ENCODE data around the gene UBE2G1. TPM values are rescaled to one million over a fixed set of nuclear protein-coding genes. Genes with fewer than 3 reads are reported as not detected.
"Not testable (repeated sequence)": the region's sequence is repeated elsewhere in the genome, so short reads cannot be mapped to it uniquely, and the experiment has no call there.

UBE2G1 gene
- total RNA-seq, 2 experiments from 2014 or later: 51.0 to 52.9 TPM

DNA sequence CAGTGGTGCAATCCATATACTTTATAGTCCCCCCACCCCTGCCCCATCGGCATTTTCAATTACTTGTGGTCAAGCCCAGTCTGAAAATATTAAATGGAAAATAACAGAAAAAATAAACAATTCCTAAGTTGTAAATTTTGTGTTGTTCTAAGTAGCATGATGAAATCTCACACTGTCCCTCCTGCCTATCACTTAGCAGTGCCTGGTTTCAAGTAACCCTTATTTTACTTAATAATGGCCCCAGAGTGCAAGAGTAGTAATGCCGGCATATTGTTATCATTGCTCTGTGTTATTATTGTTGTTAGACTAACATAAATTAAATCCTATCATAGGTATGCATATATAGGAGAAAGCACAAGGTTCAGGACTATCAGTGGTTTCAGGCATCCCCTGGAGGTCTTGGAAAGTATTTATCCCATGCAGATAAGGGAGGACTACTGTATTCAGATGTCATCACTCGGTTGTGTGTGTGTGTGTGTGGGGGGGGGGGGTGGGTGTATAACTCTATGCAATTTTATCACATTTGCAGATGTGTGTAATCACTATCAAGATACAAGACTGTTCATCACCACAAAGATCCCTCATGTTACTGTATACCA is 9.3 kb downstream of the UBE2G1 start:
- no peak for ATAC-seq
- no peak for DNase-seq
- POLR2A ChIA-PET: no interaction called here
- CTCF ChIA-PET: no interaction called here
- Mint-ChIP-seq H3K4me3 (no peak overlapping the region), H3K36me3 (ENCODE audit: low read depth) (peaks cover 9% of the 10 kb centered on the region), H3K9me3 (ENCODE audit: low read depth) (no peaks in the 10 kb centered on the region), H3K27me3 (no peaks in the 10 kb centered on the region), H3K27ac (peak overlapping the region; percentile 34), H3K4me1 (peaks cover 46% of the 10 kb centered on the region)
- intact Hi-C loops (cut with DNase I, micrococcal nuclease): no loop called here

DNA sequence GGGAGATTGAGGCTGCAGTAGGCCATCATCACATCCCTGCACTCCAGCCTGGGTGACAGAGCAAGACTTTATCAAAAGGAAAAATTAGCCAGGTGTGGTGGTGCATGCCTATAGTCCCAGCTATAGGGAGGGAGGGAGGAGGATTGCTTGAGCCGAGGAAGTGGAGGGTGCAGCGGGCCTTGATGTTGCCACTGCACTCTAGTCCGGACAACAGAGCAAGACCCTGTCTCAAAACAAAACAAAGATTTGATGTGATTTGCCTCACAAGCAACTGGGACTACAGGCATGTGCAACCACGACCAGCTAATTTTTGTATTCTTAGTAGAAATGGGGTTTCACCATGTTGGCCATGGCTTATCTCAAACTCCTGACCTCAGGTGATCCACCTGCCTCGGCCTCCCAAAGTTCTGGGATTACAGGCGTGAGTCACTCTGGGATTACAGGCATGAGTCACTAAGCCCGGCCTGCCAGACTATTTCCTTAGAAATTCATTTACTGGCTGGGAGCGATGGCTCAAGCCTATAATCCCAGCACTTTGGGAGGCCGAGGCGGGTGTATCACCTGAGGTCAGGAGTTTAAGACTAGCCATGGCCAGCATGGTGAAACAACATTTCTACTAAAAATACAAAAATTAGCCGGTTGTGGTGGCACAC is 11.5 kb downstream of the UBE2G1 start:
- Mint-ChIP-seq H3K4me1 (peaks cover 42% of the 10 kb centered on the region), H3K36me3 (ENCODE audit: low read depth) (peaks cover 2% of the 10 kb centered on the region), H3K27ac (no peak overlapping the region), H3K9me3 (ENCODE audit: low read depth) (no peaks in the 10 kb centered on the region), H3K4me3 (no peak overlapping the region), H3K27me3 (no peaks in the 10 kb centered on the region)
- DNase-seq (no peak), ATAC-seq (no peak)
- ChIA-PET CTCF (interaction anchor here (0.7 to 1.3 kb wide), 5 partner anchors 8 to 129 kb away, joined by 3 to 4 read pairs (median 3); no protein-coding TSS in a partner anchor), POLR2A (interaction anchor here (0.7 kb wide), 1 partner anchor 139 kb away, joined by 5 read pairs; no protein-coding TSS in a partner anchor)
- intact Hi-C loops (cut with DNase I, micrococcal nuclease): no loop called here

DNA sequence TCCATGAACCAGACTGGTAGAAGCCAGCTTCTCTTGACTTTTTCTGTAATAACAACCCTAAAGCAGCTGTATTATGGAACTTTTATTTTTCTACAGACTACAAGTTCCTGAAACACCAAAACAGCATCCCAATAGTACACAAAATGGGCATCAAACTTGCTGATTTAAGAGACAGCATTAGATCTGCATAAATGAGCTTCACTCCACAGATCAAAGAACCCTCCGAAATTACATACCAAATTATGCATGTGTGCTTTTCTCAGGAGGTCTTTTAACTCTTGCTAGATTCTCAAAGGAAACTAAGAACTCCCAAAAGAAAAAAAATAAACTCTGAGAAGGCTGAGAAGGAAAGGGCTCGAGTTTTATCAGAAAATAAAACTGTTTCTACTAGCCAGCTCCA is 12.3 kb downstream of the UBE2G1 start:
- ChIA-PET CTCF (interaction anchor here (0.7 to 1.3 kb wide), 4 partner anchors 8 to 63 kb away, joined by 3 to 4 read pairs (median 4); no protein-coding TSS in a partner anchor), POLR2A (interaction anchor here (0.6 kb wide), 1 partner anchor 16 kb away, joined by 5 read pairs; no protein-coding TSS in a partner anchor)
- no peak for DNase-seq
- intact Hi-C loops (cut with DNase I, micrococcal nuclease): no loop called here
- H3K27ac Mint-ChIP-seq: no peak overlapping the region
- peaks cover 2% of the 10 kb centered on the region for H3K36me3 Mint-ChIP-seq (ENCODE audit: low read depth)
- H3K9me3 Mint-ChIP-seq (ENCODE audit: low read depth): no peaks in the 10 kb centered on the region
- ATAC-seq: no peak
- peaks cover 35% of the 10 kb centered on the region for H3K4me1 Mint-ChIP-seq
- no peak overlapping the region for H3K4me3 Mint-ChIP-seq
- no peaks in the 10 kb centered on the region for H3K27me3 Mint-ChIP-seq

DNA sequence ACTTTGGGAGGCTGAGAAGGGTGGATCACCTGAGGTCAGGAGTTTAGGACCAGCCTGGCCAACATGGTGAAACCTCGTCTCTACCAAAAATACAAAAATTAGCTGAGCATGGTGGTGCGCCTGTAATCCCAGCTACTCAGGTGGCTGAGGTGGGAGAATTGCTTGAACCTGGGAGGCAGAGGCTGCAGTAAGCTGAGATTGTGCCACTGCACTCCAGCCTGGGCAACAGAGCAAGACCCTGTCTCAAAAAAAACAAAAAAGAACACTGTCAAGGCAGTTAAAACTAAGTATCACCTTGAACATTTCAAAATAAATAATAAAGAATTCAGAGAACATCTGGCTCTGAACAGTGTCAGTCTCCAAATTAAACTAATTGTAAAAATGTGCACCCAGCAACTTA is 16.3 kb downstream of the UBE2G1 start:
- ATAC-seq; H3K27me3 Mint-ChIP-seq; intact Hi-C loops (cut with DNase I, micrococcal nuclease); H3K36me3 Mint-ChIP-seq (ENCODE audit: low read depth); H3K27ac Mint-ChIP-seq; H3K4me3 Mint-ChIP-seq; DNase-seq; H3K9me3 Mint-ChIP-seq (ENCODE audit: low read depth): not testable (repeated sequence)
- ChIA-PET POLR2A (interaction anchor here (0.7 kb wide), 1 partner anchor 9 kb away, joined by 5 read pairs; no protein-coding TSS in a partner anchor), CTCF (interaction anchor here (0.6 kb wide), 1 partner anchor 92 kb away, joined by 6 read pairs; no protein-coding TSS in a partner anchor)
- peaks cover 34% of the 10 kb centered on the region for H3K4me1 Mint-ChIP-seq

DNA sequence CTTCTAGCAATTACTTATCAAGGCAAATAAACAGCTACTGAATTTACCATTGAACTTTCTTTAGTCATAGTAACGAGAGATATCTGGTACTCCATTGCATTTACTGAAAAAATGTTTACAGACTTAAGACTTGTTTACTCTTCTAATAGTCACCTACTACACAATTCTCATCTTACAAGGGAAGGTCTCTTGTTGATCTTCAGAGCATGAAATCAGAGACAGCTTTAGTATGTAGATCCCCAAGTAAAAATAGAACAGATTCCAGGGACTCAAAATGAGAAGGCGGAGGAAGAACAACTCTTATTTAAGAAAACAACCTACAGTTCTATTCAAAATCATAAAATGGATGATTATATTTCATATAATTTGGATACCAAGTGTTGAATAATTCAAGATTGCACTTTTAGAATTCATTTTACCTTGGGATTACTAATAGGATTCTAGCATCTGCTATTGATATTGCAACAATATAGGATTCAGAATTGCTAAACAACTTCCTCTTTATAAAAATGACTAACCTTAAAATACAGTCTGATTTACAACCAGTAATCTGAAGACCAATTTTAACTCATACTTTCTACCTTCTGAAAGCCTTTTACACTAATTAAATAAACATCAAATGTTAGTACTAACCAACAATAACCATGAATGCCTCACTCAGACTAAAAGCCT is 20.8 kb downstream of the UBE2G1 start:
- peaks cover 20% of the 10 kb centered on the region for H3K4me1 Mint-ChIP-seq
- H3K9me3 Mint-ChIP-seq (ENCODE audit: low read depth): no peaks in the 10 kb centered on the region
- POLR2A ChIA-PET: no interaction called here
- CTCF ChIA-PET: interaction anchor here (0.7 to 0.8 kb wide), 2 partner anchors 8 to 714 kb away, joined by 3 to 4 read pairs; no protein-coding TSS in a partner anchor
- H3K27ac Mint-ChIP-seq: no peak overlapping the region
- H3K4me3 Mint-ChIP-seq: no peak overlapping the region
- DNase-seq (no peak), ATAC-seq (no peak)
- H3K36me3 Mint-ChIP-seq (ENCODE audit: low read depth): no peaks in the 10 kb centered on the region
- no peaks in the 10 kb centered on the region for H3K27me3 Mint-ChIP-seq
- intact Hi-C loops (cut with DNase I, micrococcal nuclease): no loop called here

DNA sequence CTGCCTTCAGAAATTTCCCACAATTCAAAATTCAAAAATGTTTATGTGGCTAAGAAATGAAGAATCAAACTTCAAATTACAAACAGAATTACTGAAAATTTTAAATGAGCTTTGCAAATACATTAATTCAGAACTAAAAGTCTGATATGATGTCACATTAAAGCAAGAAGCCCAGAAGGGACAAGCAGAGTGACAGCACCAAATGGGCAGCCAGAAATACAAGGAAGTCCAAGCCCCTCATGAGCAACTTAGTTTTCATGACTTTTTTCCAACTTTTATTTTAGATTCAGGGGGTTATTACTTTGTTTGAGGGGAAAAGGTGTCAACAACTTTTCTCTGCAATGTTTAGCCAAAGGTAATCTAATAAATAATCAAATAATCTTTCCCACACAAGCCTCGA is 21.5 kb downstream of the UBE2G1 start:
- Mint-ChIP-seq H3K27ac (no peak overlapping the region), H3K4me3 (no peak overlapping the region), H3K9me3 (ENCODE audit: low read depth) (no peaks in the 10 kb centered on the region), H3K4me1 (peaks cover 26% of the 10 kb centered on the region), H3K36me3 (ENCODE audit: low read depth) (peaks cover 2% of the 10 kb centered on the region), H3K27me3 (no peaks in the 10 kb centered on the region)
- CTCF ChIA-PET: interaction anchor here (1.0 to 1.1 kb wide), 2 partner anchors 40 to 129 kb away, joined by 3 to 4 read pairs; no protein-coding TSS in a partner anchor
- DNase-seq (no peak), ATAC-seq (no peak)
- intact Hi-C loops (cut with DNase I, micrococcal nuclease): no loop called here
- POLR2A ChIA-PET: no interaction called here

DNA sequence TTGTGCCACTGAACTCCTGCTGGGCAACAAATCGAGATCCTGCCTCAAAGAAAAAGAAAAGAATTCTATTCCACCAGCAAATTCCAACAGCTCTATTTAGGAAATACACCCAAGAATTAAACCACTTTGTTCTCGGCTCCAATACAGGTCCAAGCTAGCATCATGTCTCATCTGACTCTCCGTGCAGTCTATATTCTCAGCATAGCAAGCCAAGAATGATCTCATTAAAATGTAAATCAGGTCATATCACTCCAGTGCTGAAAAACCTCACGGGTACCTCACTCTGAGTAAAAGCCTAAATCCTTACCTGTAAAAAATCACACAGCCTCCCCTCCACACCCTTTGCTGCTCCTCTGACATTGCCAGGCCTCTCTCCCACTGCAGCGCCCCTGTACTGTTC is 23.9 kb downstream of the UBE2G1 start:
- H3K27me3 Mint-ChIP-seq: no peaks in the 10 kb centered on the region
- H3K4me3 Mint-ChIP-seq: no peak overlapping the region
- H3K4me1 Mint-ChIP-seq: peaks cover 22% of the 10 kb centered on the region
- ChIA-PET CTCF (interaction anchor here (0.7 to 1.0 kb wide), 2 partner anchors 10 to 39 kb away, joined by 4 read pairs; no protein-coding TSS in a partner anchor), POLR2A (interaction anchor here (0.6 kb wide), 1 partner anchor 49 kb away, joined by 3 read pairs; no protein-coding TSS in a partner anchor)
- no peaks in the 10 kb centered on the region for H3K9me3 Mint-ChIP-seq (ENCODE audit: low read depth)
- H3K27ac Mint-ChIP-seq: no peak overlapping the region
- H3K36me3 Mint-ChIP-seq (ENCODE audit: low read depth): peaks cover 4% of the 10 kb centered on the region
- ATAC-seq: no peak
- intact Hi-C loops (cut with DNase I, micrococcal nuclease): no loop called here
- DNase-seq: no peak

DNA sequence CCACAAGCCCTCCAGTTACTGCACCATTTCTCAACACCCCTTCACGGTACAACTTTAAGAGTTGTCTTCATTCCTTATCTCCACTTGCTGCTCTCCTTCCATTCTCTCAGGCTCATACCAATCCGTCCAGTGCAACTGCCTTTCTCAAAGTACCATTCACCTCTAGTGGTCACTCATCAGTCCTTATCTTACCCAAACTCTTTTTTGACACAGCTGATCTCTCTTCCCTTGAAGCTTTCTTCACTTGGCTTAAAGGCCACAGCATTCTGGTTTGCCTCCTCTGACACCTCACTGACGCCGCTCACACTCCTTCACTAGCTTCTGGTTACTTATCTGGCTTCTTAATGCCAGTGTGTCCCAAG is 24.9 kb downstream of the UBE2G1 start:
- Mint-ChIP-seq H3K4me3 (no peak overlapping the region), H3K27ac (no peak overlapping the region), H3K9me3 (ENCODE audit: low read depth) (no peaks in the 10 kb centered on the region), H3K27me3 (no peaks in the 10 kb centered on the region), H3K4me1 (peaks cover 27% of the 10 kb centered on the region), H3K36me3 (ENCODE audit: low read depth) (peaks cover 4% of the 10 kb centered on the region)
- ATAC-seq (no peak), DNase-seq (no peak)
- intact Hi-C loops (cut with DNase I, micrococcal nuclease): no loop called here
- CTCF ChIA-PET: interaction anchor here (0.6 to 1.2 kb wide), 5 partner anchors 9 to 56 kb away, joined by 3 to 4 read pairs (median 4); no protein-coding TSS in a partner anchor
- POLR2A ChIA-PET: interaction anchor here (0.6 kb wide), 1 partner anchor 9 kb away, joined by 5 read pairs; no protein-coding TSS in a partner anchor

DNA sequence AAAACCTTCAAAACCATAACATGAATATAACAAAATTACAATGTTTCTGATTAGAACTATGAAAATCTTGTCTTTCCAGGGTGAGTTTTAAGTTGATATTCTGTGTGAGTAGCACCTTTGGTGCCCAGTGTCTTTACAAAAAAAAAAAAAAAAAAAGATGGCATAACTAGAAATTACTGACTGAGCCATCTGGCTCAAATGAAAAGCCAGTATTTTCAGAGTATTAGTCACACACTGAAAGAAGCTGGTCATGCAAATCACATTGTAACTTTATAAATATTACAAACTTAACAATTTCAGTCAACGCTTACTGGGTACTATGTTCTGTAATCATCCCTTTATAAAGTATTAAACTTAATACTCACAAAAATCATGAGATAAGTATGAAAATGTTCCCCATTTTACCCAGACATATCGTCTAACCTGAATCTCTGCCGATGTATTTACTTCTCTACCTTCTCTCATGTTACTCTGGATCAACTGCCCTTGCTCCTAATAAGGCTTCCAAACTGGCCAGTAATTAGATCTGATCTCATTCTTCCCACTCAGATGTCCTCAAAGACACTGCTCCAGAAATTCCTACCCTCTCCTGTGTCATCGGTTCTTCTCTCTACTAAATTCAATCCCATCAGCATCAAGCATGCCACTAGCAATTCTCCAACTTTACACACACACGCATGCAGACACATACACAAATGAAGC is 25.4 kb downstream of the UBE2G1 start:
- H3K27ac Mint-ChIP-seq: no peak overlapping the region
- POLR2A ChIA-PET: interaction anchor here (0.6 kb wide), 1 partner anchor 10 kb away, joined by 5 read pairs; no protein-coding TSS in a partner anchor
- intact Hi-C loops (cut with DNase I, micrococcal nuclease): no loop called here
- CTCF ChIA-PET: interaction anchor here (0.6 to 1.2 kb wide), 5 partner anchors 9 to 84 kb away, joined by 3 to 5 read pairs (median 4); no protein-coding TSS in a partner anchor
- no peak for ATAC-seq
- no peak for DNase-seq
- H3K4me3 Mint-ChIP-seq: no peak overlapping the region
- peaks cover 28% of the 10 kb centered on the region for H3K4me1 Mint-ChIP-seq
- H3K9me3 Mint-ChIP-seq (ENCODE audit: low read depth): no peaks in the 10 kb centered on the region
- peaks cover 4% of the 10 kb centered on the region for H3K36me3 Mint-ChIP-seq (ENCODE audit: low read depth)
- no peaks in the 10 kb centered on the region for H3K27me3 Mint-ChIP-seq

DNA sequence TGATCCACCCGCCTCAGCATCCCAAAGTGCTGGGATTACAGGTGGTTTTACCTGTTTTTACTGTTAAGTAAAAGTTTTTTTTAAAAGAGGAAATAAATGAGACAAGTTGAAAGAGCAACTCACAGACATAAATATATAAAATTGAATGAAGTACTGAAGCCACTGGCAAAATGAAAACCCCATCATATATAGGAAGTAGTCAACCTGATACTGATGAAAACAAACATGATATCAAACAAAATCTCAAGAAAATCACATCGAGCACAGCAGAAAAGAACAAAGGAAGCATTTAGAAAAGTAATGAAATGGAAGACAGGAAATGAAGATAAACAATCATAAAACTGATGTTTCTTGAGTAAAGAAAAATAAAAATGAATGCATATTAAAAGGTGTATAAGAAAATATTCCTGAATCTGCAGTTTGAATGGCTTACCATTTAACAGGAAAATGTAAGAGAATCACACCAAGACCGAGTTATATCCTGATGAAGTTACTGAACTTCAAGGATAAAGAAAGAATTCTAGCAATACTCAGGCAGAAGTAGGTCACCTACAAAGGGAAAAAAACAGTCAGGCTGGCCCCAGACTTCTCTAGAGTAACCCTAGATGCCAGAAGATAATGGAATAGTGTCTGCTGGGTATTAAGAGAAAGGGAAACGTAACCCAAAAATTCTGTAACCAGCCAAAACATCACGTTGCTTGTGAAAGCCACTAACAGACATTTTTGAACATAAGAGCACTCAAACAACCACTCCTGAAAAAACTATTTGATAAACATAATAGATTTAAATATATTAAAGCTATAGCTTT is 31.5 kb downstream of the UBE2G1 start:
- Mint-ChIP-seq H3K4me3 (peak overlapping the region; percentile 36), H3K9me3 (ENCODE audit: low read depth) (no peaks in the 10 kb centered on the region), H3K4me1 (peaks cover 55% of the 10 kb centered on the region), H3K27ac (peak overlapping the region; percentile 87), H3K27me3 (no peaks in the 10 kb centered on the region), H3K36me3 (ENCODE audit: low read depth) (peaks cover 2% of the 10 kb centered on the region)
- CTCF ChIA-PET: interaction anchor here (0.6 kb wide), 1 partner anchor 59 kb away, joined by 3 read pairs; no protein-coding TSS in a partner anchor
- no peak for ATAC-seq
- intact Hi-C loops (cut with DNase I, micrococcal nuclease): no loop called here
- POLR2A ChIA-PET: interaction anchor here (0.8 kb wide), 1 partner anchor 204 kb away, joined by 3 read pairs; no protein-coding TSS in a partner anchor
- no peak for DNase-seq
